GM10266 (cell line): ENCODE data around the gene UGT3A2.

Experiments used
- DNase-seq: peaks from one replicate; pipeline ENCODE4 v3.0.0; 2012; ENCODE audit errors: extremely low spot score
- CTCF ChIP-seq: IDR thresholded peaks from 2 replicates; pipeline ENCODE4 v1.5.1; 2012; ENCODE audit warnings: mild to moderate bottlenecking, low read depth; ENCODE audit not compliant: control insufficient read depth, insufficient read depth; ENCODE audit errors: missing control alignments

The UGT3A2 gene

GRCh38 chr5:36066001-36066539, 612 bp downstream of the UGT3A2 start:
- no peak for TF ChIP-seq CTCF
- no peak for DNase-seq

GRCh38 chr5:36060420-36060887, 6.2 kb downstream of the UGT3A2 start:
- TF ChIP-seq CTCF, result no peak
- DNase-seq, result no peak

DNA sequence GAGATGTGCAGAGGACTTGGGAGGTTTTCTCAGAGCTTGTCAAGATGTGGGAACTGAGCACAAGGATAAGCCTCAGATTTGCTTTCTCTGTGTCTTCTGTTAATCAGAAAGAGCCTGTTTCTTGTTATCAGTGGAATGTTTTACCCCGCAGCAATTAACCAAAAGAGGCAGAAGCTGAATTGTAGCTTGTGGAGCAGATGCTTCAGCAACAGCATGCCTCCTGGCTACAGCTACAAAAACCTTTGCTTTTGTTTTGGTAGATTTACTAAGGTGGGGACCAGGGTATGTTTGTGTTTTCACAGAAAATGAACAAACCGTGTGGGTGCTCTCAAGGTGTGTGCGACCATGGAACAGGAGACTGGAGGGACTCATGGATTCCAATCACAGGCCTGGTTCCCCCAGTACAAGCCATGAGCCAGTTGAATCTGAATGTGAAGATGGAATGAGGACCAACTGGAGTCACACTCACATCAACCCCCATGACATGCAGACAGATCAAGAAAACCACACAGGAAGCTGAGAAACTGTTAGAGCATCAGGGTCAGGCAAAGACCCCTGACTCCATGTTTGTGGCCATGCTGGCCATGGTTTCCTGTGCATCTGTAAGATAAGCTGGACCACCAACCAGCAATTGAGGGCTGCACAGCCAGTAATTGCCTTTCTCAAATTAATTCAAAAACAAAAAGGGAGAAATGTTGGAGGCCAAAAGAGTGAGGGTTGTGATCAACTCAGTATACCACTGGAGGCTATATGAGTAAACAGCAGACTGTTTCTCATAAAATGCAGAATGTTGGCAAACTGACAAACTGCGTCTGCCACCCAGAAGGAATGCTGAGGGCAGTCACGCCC, 6.9 kb downstream of the UGT3A2 start:
- TF ChIP-seq CTCF, result no peak
- DNase-seq, result no peak

- no peak for TF ChIP-seq CTCF
- DNase-seq, result no peak
Observed at GRCh38 chr5:36058776-36059175, 7.9 kb downstream of the UGT3A2 start.

DNA sequence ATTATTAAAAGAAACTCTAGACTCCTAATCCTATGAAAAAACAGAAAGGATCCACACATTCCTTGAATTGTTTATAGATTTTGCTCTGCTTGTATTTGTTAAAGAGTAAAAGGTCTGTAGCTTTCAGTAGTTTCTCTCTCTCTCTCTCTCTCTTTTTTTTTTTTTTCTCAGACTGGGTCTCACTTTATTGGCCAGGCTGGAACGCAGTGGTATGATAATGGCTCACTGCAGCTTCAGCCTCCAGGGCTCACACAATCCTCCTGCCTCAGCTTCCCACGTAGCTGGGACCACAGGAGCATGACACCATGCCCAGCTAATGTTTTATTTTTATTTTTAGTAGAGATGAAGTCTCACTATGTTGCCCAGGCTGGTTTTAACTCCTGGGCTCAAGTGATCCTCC, 9.3 kb downstream of the UGT3A2 start:
- DNase-seq, result no peak
- no peak for TF ChIP-seq CTCF

DNA sequence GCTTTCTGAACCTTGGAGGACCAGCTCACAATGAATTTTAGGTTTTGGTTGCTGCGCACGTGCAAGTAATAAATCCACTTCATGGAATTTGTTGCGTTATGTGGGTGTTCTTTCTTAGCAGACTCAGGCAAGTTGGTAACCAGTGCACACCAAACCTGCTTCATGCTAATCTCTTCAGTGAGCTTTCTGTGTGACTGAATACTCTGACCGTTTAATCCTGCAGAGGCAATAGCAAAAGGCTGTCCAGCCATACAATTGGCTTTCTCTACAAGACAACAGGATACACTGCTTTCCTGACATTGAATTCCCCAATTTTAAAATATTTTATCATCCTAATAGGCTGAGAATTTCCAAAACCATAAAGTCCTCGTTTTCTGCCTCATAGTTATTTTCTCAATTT, 10.3 kb downstream of the UGT3A2 start:
- DNase-seq, result no peak

More for the DNA sequence above, 10.3 kb downstream of the UGT3A2 start:
- no peak for TF ChIP-seq CTCF
